HG03066 (cell line): ENCODE results near the gene ZNF532.

ENCODE experiments used
- ATAC-seq: cut with Tn5 transposase; IDR thresholded peaks from one replicate; pipeline ENCODE4 v1.9.1; 2021; ENCODE audit warnings: low read depth; ENCODE audit not compliant: unreplicated experiment

ZNF532 gene

GRCh38 chr18:59026364-59026763 lies 161.7 kb downstream of the ZNF532 start:
- ATAC-seq, result no peak

GRCh38 chr18:59026831-59027410 lies 162.2 kb downstream of the ZNF532 start:
- ATAC-seq, result no peak

GRCh38 chr18:59029663-59030429 lies 165.2 kb downstream of the ZNF532 start:
- no peak for ATAC-seq

- no peak for ATAC-seq
These were observed 167.6 kb downstream of the ZNF532 start for GRCh38 chr18:59032308-59032707.

GRCh38 chr18:59033359-59033758 lies 168.7 kb downstream of the ZNF532 start:
- no peak for ATAC-seq

GRCh38 chr18:59033974-59034373 lies 169.3 kb downstream of the ZNF532 start:
- no peak for ATAC-seq

- no peak for ATAC-seq
These were observed 170.9 kb downstream of the ZNF532 start for GRCh38 chr18:59035591-59035990.
